A673 (cell line): ENCODE data around the gene TAOK2.

Experiments used
- EZH2 ChIP-seq: fragments of 200-600 bp; sonication (generic); IDR thresholded peaks from 2 replicates; pipeline ENCODE4 v1.6.1; 2017; ENCODE audit warnings: borderline replicate concordance, low read depth, mild to moderate bottlenecking, mixed read lengths, antibody characterized with exemption, low read length; ENCODE audit not compliant: poor library complexity, severe bottlenecking
- TF ChIP-seq, protein P1 (sequence below): fragments of 300-800, 200-600 bp; sonication (generic); conservative IDR thresholded peaks from 2 replicates; pipeline ENCODE4 v1.5.1; 2017; ENCODE audit warnings: low read depth, mild to moderate bottlenecking, antibody characterized with exemption, low read length, moderate library complexity, mixed read lengths

DNA sequence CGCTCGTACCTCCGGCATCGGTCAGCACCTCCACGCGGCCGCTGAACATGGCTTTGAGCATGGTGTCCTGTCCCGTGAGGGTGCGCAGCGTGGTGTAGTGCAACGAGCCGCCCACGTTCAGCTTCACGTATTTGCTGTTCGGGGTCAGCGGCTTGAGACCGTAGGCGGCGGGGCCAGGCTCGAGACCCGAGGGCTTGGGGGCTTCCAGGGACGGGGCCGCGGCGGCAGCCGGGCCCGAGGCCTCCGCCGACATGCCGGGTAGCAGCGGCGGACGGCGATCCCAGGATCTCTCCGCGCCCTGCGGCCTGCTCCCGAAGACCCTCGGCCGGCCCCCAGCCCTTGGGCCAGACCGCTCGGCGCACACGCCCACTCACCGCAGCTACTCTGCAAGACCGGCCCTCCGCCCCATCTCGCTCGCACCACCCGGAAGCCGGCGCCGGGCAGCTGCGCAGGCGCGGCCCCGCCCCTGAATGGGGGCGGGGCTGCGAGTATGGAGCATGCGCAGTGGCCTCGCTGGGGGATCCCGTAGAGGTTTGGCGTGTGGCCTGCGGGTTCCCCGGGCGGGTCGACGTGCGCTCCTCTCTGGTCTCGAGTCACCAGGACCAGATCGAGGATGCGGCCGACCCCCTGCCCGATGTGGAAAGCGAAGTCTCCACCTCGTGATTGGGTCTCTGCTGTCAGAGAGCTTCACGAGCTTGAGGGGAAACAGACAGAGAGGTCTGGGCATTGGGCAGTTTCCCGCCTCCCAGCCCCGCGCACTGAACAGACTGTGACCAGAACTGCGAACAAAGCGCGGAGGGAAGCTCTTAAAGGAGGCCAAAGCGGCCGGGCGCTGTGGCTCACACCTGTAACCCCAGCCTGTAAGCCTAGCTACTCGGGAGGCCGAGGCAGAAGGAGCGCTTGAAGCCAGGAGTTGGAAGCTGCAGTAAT lies 47.6 kb upstream of the TAOK2 start, which contains the start of gene KCTD13:
- TF ChIP-seq, protein P1, sequence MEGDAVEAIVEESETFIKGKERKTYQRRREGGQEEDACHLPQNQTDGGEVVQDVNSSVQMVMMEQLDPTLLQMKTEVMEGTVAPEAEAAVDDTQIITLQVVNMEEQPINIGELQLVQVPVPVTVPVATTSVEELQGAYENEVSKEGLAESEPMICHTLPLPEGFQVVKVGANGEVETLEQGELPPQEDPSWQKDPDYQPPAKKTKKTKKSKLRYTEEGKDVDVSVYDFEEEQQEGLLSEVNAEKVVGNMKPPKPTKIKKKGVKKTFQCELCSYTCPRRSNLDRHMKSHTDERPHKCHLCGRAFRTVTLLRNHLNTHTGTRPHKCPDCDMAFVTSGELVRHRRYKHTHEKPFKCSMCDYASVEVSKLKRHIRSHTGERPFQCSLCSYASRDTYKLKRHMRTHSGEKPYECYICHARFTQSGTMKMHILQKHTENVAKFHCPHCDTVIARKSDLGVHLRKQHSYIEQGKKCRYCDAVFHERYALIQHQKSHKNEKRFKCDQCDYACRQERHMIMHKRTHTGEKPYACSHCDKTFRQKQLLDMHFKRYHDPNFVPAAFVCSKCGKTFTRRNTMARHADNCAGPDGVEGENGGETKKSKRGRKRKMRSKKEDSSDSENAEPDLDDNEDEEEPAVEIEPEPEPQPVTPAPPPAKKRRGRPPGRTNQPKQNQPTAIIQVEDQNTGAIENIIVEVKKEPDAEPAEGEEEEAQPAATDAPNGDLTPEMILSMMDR = no peak
- TF ChIP-seq EZH2 = no peak
